A549 (cell line): ENCODE measurements around the gene KCNK6. TPM values are rescaled to one million over a fixed set of nuclear protein-coding genes. Genes with fewer than 3 reads are reported as not detected.

Experiments
- ATAC-seq, 2 experiments: fragments of 200-7000 bp in 1 of 2; fragments of >200 bp in 1 of 2; cut with Nextera tagmentation in 1 of 2; cut with Tn5 transposase in 1 of 2; 3 replicates each; pipeline versions ENCODE4 v1.8.0 to v1.9.1; 2018 to 2020; ENCODE audit warnings: mild to moderate bottlenecking in 1 of 2, moderate library complexity in 1 of 2
- CTCF ChIA-PET: fragments of 300-600 bp; sonication (Branson Sonifier 250); formaldehyde crosslinking; extraction: SDS; loops from one replicate; lab custom pipeline; 2021; ENCODE audit warnings: antibody characterized with exemption, inconsistent platforms; lab: Yijun Ruan, JAX
- POLR2A ChIA-PET: fragments of 350-600 bp; formaldehyde crosslinking; extraction: SDS; loops from one replicate; lab custom pipeline; 2021; ENCODE audit warnings: antibody characterized with exemption, inconsistent platforms; lab: Yijun Ruan, JAX
- DNase-seq, 2 experiments: peaks; one replicate each; pipeline versions ENCODE4 v3.0.0 to v3.0.0-alpha.2; 2011 to 2016; ENCODE audit warnings: low read depth in 1 of 2, low spot score in 1 of 2
- FAIRE-seq: peaks from 2 replicates; lab custom pipeline; 2011; peaks lifted over from hg19 to GRCh38; lab: Jason Lieb, UNC
- H3K27ac ChIP-seq, 2 experiments: fragments of >200 bp; sonication (Bioruptor Twin); formaldehyde crosslinking; 3 replicates each; pipeline ENCODE4 v1.5.1; 2016 to 2017
- H3K4me1 ChIP-seq: fragments of >200 bp; sonication (Bioruptor Twin); formaldehyde crosslinking; 3 replicates; pipeline ENCODE4 v1.6.1; 2016
- H3K4me2 ChIP-seq: fragments of >200 bp; sonication (Bioruptor Twin); formaldehyde crosslinking; 3 replicates; pipeline ENCODE4 v1.6.1; 2016
- H3K4me3 ChIP-seq: fragments of >200 bp; sonication (Bioruptor Twin); formaldehyde crosslinking; 3 replicates; pipeline ENCODE4 v1.5.1; 2016
- H3K9me3 ChIP-seq: fragments of >200 bp; sonication (Bioruptor Twin); formaldehyde crosslinking; 3 replicates; pipeline ENCODE4 v1.6.1; 2016
- CBX2 ChIP-seq: fragments of 200-600 bp; sonication (generic); IDR thresholded peaks from 2 replicates; pipeline ENCODE4 v1.6.1; 2016; ENCODE audit warnings: low read depth, mild to moderate bottlenecking, borderline replicate concordance
- CEBPB ChIP-seq, 2 experiments: fragments of >200 bp in 1 of 2; sonication (Bioruptor Twin) in 1 of 2; formaldehyde crosslinking in 1 of 2; IDR thresholded peaks; 2 replicates each; pipeline ENCODE4 v1.6.1; 2012 to 2016
- EHF ChIP-seq: fragments of 250-450 bp; sonication (Bioruptor Pico); IDR thresholded peaks from 2 replicates; pipeline ENCODE4 v1.5.0; 2020; ENCODE audit warnings: mild to moderate bottlenecking
- EHMT2 ChIP-seq: fragments of 200-600 bp; sonication (generic); IDR thresholded peaks from 2 replicates; pipeline ENCODE4 v1.6.1; 2016; ENCODE audit warnings: antibody characterized with exemption, low read depth, mild to moderate bottlenecking, moderate library complexity
- EP300 ChIP-seq, 2 experiments: fragments of >200 bp; sonication (Bioruptor Twin); formaldehyde crosslinking; IDR thresholded peaks; 2 replicates in 1 of 2; 3 replicates in 1 of 2; pipeline ENCODE4 v1.6.1; 2016 to 2017
- FOSB ChIP-seq: fragments of 250-450 bp; sonication (Bioruptor Pico); IDR thresholded peaks from 2 replicates; pipeline ENCODE4 v1.5.0; 2020; ENCODE audit warnings: mild to moderate bottlenecking, moderate library complexity
- FOSL2 ChIP-seq, 2 experiments: fragments of 450-650 bp in 1 of 2; fragments of >200 bp in 1 of 2; sonication (Bioruptor Twin) in 1 of 2; formaldehyde crosslinking; IDR thresholded peaks; 2 replicates each; pipeline versions ENCODE4 v1.5.0 to v1.6.1; 2016 to 2020; ENCODE audit warnings: mild to moderate bottlenecking in 1 of 2, moderate library complexity in 1 of 2
- GATA3 ChIP-seq: IDR thresholded peaks from 2 replicates; pipeline ENCODE4 v1.6.1; 2012; ENCODE audit warnings: borderline replicate concordance
- HEYL ChIP-seq: fragments of 250-450 bp; sonication (Bioruptor Pico); IDR thresholded peaks from 2 replicates; pipeline ENCODE4 v1.8.0; 2021; ENCODE audit warnings: mild to moderate bottlenecking, moderate library complexity
- HMGXB4 ChIP-seq: fragments of 250-450 bp; sonication (Bioruptor Pico); IDR thresholded peaks from 2 replicates; pipeline ENCODE4 v1.5.0; 2021; ENCODE audit warnings: mild to moderate bottlenecking, moderate library complexity, borderline replicate concordance
- HOXA7 ChIP-seq: fragments of 250-450 bp; sonication (Bioruptor Pico); IDR thresholded peaks from 2 replicates; pipeline ENCODE4 v1.5.0; 2020; ENCODE audit warnings: mild to moderate bottlenecking, moderate library complexity
- HOXB13 ChIP-seq: fragments of 250-450 bp; sonication (Bioruptor Pico); IDR thresholded peaks from 2 replicates; pipeline ENCODE4 v1.5.0; 2020; ENCODE audit warnings: low read depth, mild to moderate bottlenecking, moderate library complexity
- JUN ChIP-seq, 2 experiments: fragments of >200 bp; sonication (Bioruptor Twin); formaldehyde crosslinking; IDR thresholded peaks; 2 replicates in 1 of 2; 3 replicates in 1 of 2; pipeline ENCODE4 v1.6.1; 2016 to 2017
- KDM1A ChIP-seq: fragments of 200-600 bp; sonication (generic); IDR thresholded peaks from 2 replicates; pipeline ENCODE4 v1.6.1; 2016; ENCODE audit warnings: low read depth, mild to moderate bottlenecking
- MAFK ChIP-seq: fragments of 450-650 bp; IDR thresholded peaks from 2 replicates; pipeline ENCODE4 v1.6.1; 2014; ENCODE audit not compliant: partially characterized antibody
- MYC ChIP-seq: IDR thresholded peaks from 2 replicates; pipeline ENCODE4 v1.6.1; 2012; ENCODE audit warnings: mild to moderate bottlenecking, inconsistent platforms, low read length, improper control_type of control experiment, borderline replicate concordance
- PBX3 ChIP-seq: IDR thresholded peaks from 2 replicates; pipeline ENCODE4 v1.6.1; 2012
- PHF8 ChIP-seq: fragments of 200-600 bp; sonication (generic); IDR thresholded peaks from 2 replicates; pipeline ENCODE4 v1.6.1; 2016; ENCODE audit warnings: low read depth, mild to moderate bottlenecking, antibody characterized with exemption, moderate library complexity, borderline replicate concordance
- POLR2A ChIP-seq: IDR thresholded peaks from 2 replicates; pipeline ENCODE4 v1.6.1; 2012; ENCODE audit warnings: mild to moderate bottlenecking, low read length
- POLR2AphosphoS2 ChIP-seq: conservative IDR thresholded peaks from 2 replicates; pipeline ENCODE4 v1.6.1; 2012; ENCODE audit warnings: low read length, improper control_type of control experiment, inconsistent platforms
- RARB ChIP-seq: fragments of 250-450 bp; sonication (Bioruptor Pico); IDR thresholded peaks from 2 replicates; pipeline ENCODE4 v1.8.0; 2021; ENCODE audit warnings: mild to moderate bottlenecking, moderate library complexity
- RCOR1 ChIP-seq: fragments of 150-350 bp; IDR thresholded peaks from 2 replicates; pipeline ENCODE4 v1.6.1; 2014; ENCODE audit warnings: antibody characterized with exemption, low read length, low read depth
- RNF2 ChIP-seq: fragments of 200-600 bp; sonication (generic); IDR thresholded peaks from 2 replicates; pipeline ENCODE4 v1.6.1; 2016; ENCODE audit warnings: low read depth, mild to moderate bottlenecking, antibody characterized with exemption, moderate library complexity, borderline replicate concordance
- SMC3 ChIP-seq: fragments of >200 bp; sonication (Bioruptor Twin); formaldehyde crosslinking; IDR thresholded peaks from 3 replicates; pipeline ENCODE4 v1.6.1; 2018; ENCODE audit warnings: inconsistent platforms
- SREBF2 ChIP-seq: fragments of 450-650 bp; IDR thresholded peaks from 2 replicates; pipeline ENCODE4 v1.6.1; 2014; ENCODE audit warnings: mild to moderate bottlenecking, moderate library complexity
- ZFP36 ChIP-seq: fragments of 450-650 bp; IDR thresholded peaks from 2 replicates; pipeline ENCODE4 v1.6.1; 2014; ENCODE audit warnings: borderline replicate concordance; ENCODE audit not compliant: partially characterized antibody
- ZSCAN20 ChIP-seq: fragments of 250-450 bp; sonication (Bioruptor Pico); IDR thresholded peaks from 2 replicates; pipeline ENCODE4 v1.8.0; 2022; ENCODE audit warnings: mild to moderate bottlenecking, moderate library complexity
- WGBS: methylation state at CpG from one replicate; pipeline ENCODE4 v1.1.6; 2017; ENCODE audit errors: missing lambda C conversion rate; 5-methylcytosine and 5-hydroxymethylcytosine counted together
- polyA plus RNA-seq, 4 experiments: library from polyadenylated mRNA; depleted of rRNA in 3 of 4; stranded (reverse); fragments of >200 nt; fragmentation: RNase III in 1 of 4; extraction: RNeasy Plus Mini Kit Qiagen cat#74134 plus additional on column Dnase treatment in 1 of 4; gene quantifications; 2 replicates in 3 of 4; 3 replicates in 1 of 4; pipeline ENCODE4 v1.2.3, GENCODE V29; 2011 to 2017

The KCNK6 gene
- polyA plus RNA-seq, 2 of the 4 experiments (the other 2 are of a cell fraction), result 2.4 to 2.8 TPM

- Histone ChIP-seq H3K9me3 (no peaks in the 10 kb centered on the region), H3K27ac (no peak overlapping the region), H3K4me2 (no peak overlapping the region), H3K4me1 (peaks cover 10% of the 10 kb centered on the region), H3K4me3 (no peak overlapping the region)
- CTCF ChIA-PET, result interaction anchor here (0.6 to 17.0 kb wide), 12 partner anchors 12 to 1648 kb away, joined by 3 to 259 read pairs (median 4); partner anchors contain the start of genes C19orf33, PPP1R14A and SPINT2
- POLR2A ChIA-PET, result no interaction called here
- no peak for DNase-seq
- WGBS, result 93% methylated on average over 8 of the region's 8 CpGs
- ATAC-seq, result no peak
- FAIRE-seq, result no peak
- TF ChIP-seq KDM1A (no peak), EP300 (IDR thresholded peaks at IDR 0.05) (no peak), POLR2A (no peak), POLR2AphosphoS2 (no peak), JUN (IDR thresholded peaks at IDR 0.05) (no peak), FOSL2 (IDR thresholded peaks at IDR 0.05) (no peak), FOSL2 (CRISPR knock-in tag; IDR thresholded peaks at IDR 0.05) (no peak), SMC3 (no peak), CEBPB (IDR thresholded peaks at IDR 0.05) (no peak), HOXB13 (CRISPR knock-in tag) (no peak), MAFK (no peak), HOXA7 (no peak), PBX3 (no peak), HEYL (CRISPR knock-in tag) (no peak), PHF8 (no peak), RARB (CRISPR knock-in tag) (no peak), RCOR1 (no peak), EHMT2 (no peak), FOSB (CRISPR knock-in tag) (no peak), RNF2 (no peak), GATA3 (no peak)
Observed at GRCh38 chr19:38283271-38283670, 36.4 kb upstream of the KCNK6 start.

- ATAC-seq, result no peak
- POLR2A ChIA-PET, result interaction anchor here (2.5 kb wide), 1 partner anchor 20 kb away, joined by 13 read pairs; the partner anchor contains the start of gene C19orf33
- no peak for TF ChIP-seq SREBF2
- FAIRE-seq, result no peak
- Histone ChIP-seq H3K9me3 (no peaks in the 10 kb centered on the region), H3K4me3 (no peak overlapping the region), H3K4me1 (peaks cover 7% of the 10 kb centered on the region; the same call in 1 of the 3 replicates), H3K27ac (no peak overlapping the region), H3K4me2 (no peak overlapping the region)
- 93% methylated on average over 7 of the region's 7 CpGs for whole genome bisulfite sequencing
- CTCF ChIA-PET, result interaction anchor here (0.6 to 17.0 kb wide), 9 partner anchors 13 to 501 kb away, joined by 3 to 259 read pairs (median 6); partner anchors contain the start of genes CATSPERG, KCNK6, PPP1R14A and SPINT2
- DNase-seq, result no peak
Observed at GRCh38 chr19:38284422-38284821, 35.2 kb upstream of the KCNK6 start.

GRCh38 chr19:38285567-38285966, 34.1 kb upstream of the KCNK6 start:
- Histone ChIP-seq H3K27ac (no peak overlapping the region), H3K4me3 (no peak overlapping the region), H3K9me3 (no peaks in the 10 kb centered on the region), H3K4me2 (no peak overlapping the region), H3K4me1 (peaks cover 17% of the 10 kb centered on the region)
- ChIA-PET POLR2A (interaction anchor here (1.0 to 2.5 kb wide), 3 partner anchors 9 to 19 kb away, joined by 3 to 13 read pairs (median 5); partner anchors contain the start of gene C19orf33), CTCF (interaction anchor here (0.9 to 17.0 kb wide), 13 partner anchors 12 to 68 kb away, joined by 3 to 259 read pairs (median 6); partner anchors contain the start of genes CATSPERG, KCNK6, PPP1R14A and SPINT2)
- TF ChIP-seq EHMT2 (no peak), CBX2 (no peak), FOSB (CRISPR knock-in tag) (no peak), HEYL (CRISPR knock-in tag) (no peak), HMGXB4 (CRISPR knock-in tag) (no peak), EHF (no peak), EP300 (IDR thresholded peaks at IDR 0.05) (no peak), POLR2AphosphoS2 (no peak), ZSCAN20 (CRISPR knock-in tag) (no peak), MYC (no peak), MAFK (no peak), ZFP36 (no peak)
- DNase-seq (no peak), ATAC-seq (no peak), FAIRE-seq (peak; percentile 56)
- 58% methylated on average over 5 of the region's 5 CpGs for WGBS
